OCI-LY1 (cell line): Measurements from ENCODE around the gene VEGFA.

Experiments
- H2AFZ ChIP-seq: fragments of 200-600 bp; sonication (generic), shearing (Covaris generic); 2 replicates; pipeline ENCODE4 v1.6.0; 2014; ENCODE audit warnings: antibody characterized with exemption, mild to moderate bottlenecking, low read length
- H3F3A ChIP-seq: fragments of 200-600 bp; sonication (generic), shearing (Covaris generic); 2 replicates; pipeline ENCODE4 v1.6.0; 2014; ENCODE audit warnings: mild to moderate bottlenecking, antibody characterized with exemption, low read length, moderate library complexity; ENCODE audit not compliant: insufficient read depth
- H3K27ac ChIP-seq: fragments of 200-600 bp; sonication (generic); 2 replicates; pipeline ENCODE4 v1.5.1; 2014; ENCODE audit warnings: low read length, mixed run types, mild to moderate bottlenecking, low read depth; ENCODE audit not compliant: poor library complexity, severe bottlenecking
- H3K27me3 ChIP-seq: fragments of 200-600 bp; sonication (generic); 2 replicates; pipeline ENCODE4 v1.6.0; 2014; ENCODE audit warnings: antibody characterized with exemption, mild to moderate bottlenecking, low read length, moderate library complexity; ENCODE audit not compliant: insufficient read depth
- H3K36me3 ChIP-seq: fragments of 200-600 bp; sonication (generic); 2 replicates; pipeline ENCODE4 v1.6.1; 2014; ENCODE audit warnings: mild to moderate bottlenecking, antibody characterized with exemption, low read length, moderate library complexity, mixed read lengths; ENCODE audit not compliant: insufficient read depth
- H3K4me1 ChIP-seq: fragments of 200-600 bp; sonication (generic); 2 replicates; pipeline ENCODE4 v1.5.1; 2014; ENCODE audit warnings: mild to moderate bottlenecking, low read length, moderate library complexity; ENCODE audit not compliant: insufficient read depth, severe bottlenecking
- H3K4me2 ChIP-seq: fragments of 200-600 bp; sonication (generic), shearing (Covaris generic); 2 replicates; pipeline ENCODE4 v1.6.1; 2014; ENCODE audit warnings: low read length
- H3K4me3 ChIP-seq: fragments of 200-600 bp; sonication (generic); 2 replicates; pipeline ENCODE4 v1.5.1; 2014; ENCODE audit warnings: low read length, low read depth, mild to moderate bottlenecking, mixed read lengths; ENCODE audit not compliant: poor library complexity, severe bottlenecking
- H3K79me2 ChIP-seq: fragments of 200-600 bp; shearing (Covaris generic); 2 replicates; pipeline ENCODE4 v1.6.1; 2016; ENCODE audit warnings: mixed run types, low read length, mixed read lengths; ENCODE audit not compliant: insufficient read depth
- H3K9ac ChIP-seq: fragments of 200-600 bp; sonication (generic), shearing (Covaris generic); 2 replicates; pipeline ENCODE4 v1.6.1; 2014; ENCODE audit warnings: mild to moderate bottlenecking, low read length, mixed read lengths
- H3K9me2 ChIP-seq: fragments of 200-600 bp; sonication (generic), shearing (Covaris generic); 2 replicates; pipeline ENCODE4 v1.6.1; 2014; ENCODE audit warnings: low read depth, mild to moderate bottlenecking, low read length, mixed read lengths
- H3K9me3 ChIP-seq: fragments of 200-600 bp; shearing (Covaris generic); 2 replicates; pipeline ENCODE4 v1.6.1; 2014; ENCODE audit warnings: low read length, mixed read lengths
- H4K20me1 ChIP-seq: fragments of 200-600 bp; sonication (generic), shearing (Covaris generic); 2 replicates; pipeline ENCODE4 v1.6.0; 2016; ENCODE audit warnings: mild to moderate bottlenecking, low read length; ENCODE audit not compliant: insufficient read depth
- CTCF ChIP-seq: fragments of 200-600 bp; sonication (generic), shearing (Covaris generic); IDR thresholded peaks from 2 replicates; pipeline ENCODE4 v1.5.1; 2017; ENCODE audit warnings: mild to moderate bottlenecking, antibody characterized with exemption, low read length, moderate library complexity, mixed read lengths
- EZH2 ChIP-seq: fragments of 200-600 bp; sonication (generic), shearing (Covaris generic); IDR thresholded peaks from 2 replicates; pipeline ENCODE4 v1.8.0; 2017; ENCODE audit warnings: borderline replicate concordance, mixed run types, mild to moderate bottlenecking, antibody characterized with exemption, low read length, moderate library complexity, mixed read lengths

VEGFA gene

GRCh38 chr6:43762966-43763695, 6.9 kb upstream of the VEGFA start:
- Histone ChIP-seq H3K27ac (no peak overlapping the region), H4K20me1 (no peaks in the 10 kb centered on the region), H3K4me3 (no peak overlapping the region), H3F3A (no peaks in the 10 kb centered on the region), H3K9me2 (no peaks in the 10 kb centered on the region), H3K9me3 (no peaks in the 10 kb centered on the region), H2AFZ (no peak overlapping the region), H3K4me1 (no peaks in the 10 kb centered on the region), H3K36me3 (no peaks in the 10 kb centered on the region), H3K4me2 (no peak overlapping the region), H3K27me3 (no peaks in the 10 kb centered on the region), H3K79me2 (no peaks in the 10 kb centered on the region), H3K9ac (no peak overlapping the region)
- no peak for TF ChIP-seq EZH2
- TF ChIP-seq CTCF, result no peak

- no peaks in the 10 kb centered on the region for H4K20me1 ChIP-seq
- H3F3A ChIP-seq, result no peaks in the 10 kb centered on the region
- H2AFZ ChIP-seq, result no peak overlapping the region
- H3K4me2 ChIP-seq, result no peak overlapping the region
- H3K27me3 ChIP-seq, result no peaks in the 10 kb centered on the region
- TF ChIP-seq EZH2 (no peak), CTCF (no peak)
- H3K79me2 ChIP-seq, result no peaks in the 10 kb centered on the region
- H3K27ac ChIP-seq, result no peak overlapping the region
- no peaks in the 10 kb centered on the region for H3K4me1 ChIP-seq
- no peaks in the 10 kb centered on the region for H3K9me3 ChIP-seq
- H3K36me3 ChIP-seq, result no peaks in the 10 kb centered on the region
- no peak overlapping the region for H3K4me3 ChIP-seq
- no peaks in the 10 kb centered on the region for H3K9me2 ChIP-seq
- H3K9ac ChIP-seq, result no peak overlapping the region
Observed at GRCh38 chr6:43763812-43764522, 6.0 kb upstream of the VEGFA start.

- H3K4me1 ChIP-seq, result peaks cover 3% of the 10 kb centered on the region
- no peak overlapping the region for H3K4me2 ChIP-seq
- no peaks in the 10 kb centered on the region for H3K36me3 ChIP-seq
- H3K27ac ChIP-seq, result no peak overlapping the region
- H3K9ac ChIP-seq, result no peak overlapping the region
- H3K9me3 ChIP-seq, result no peaks in the 10 kb centered on the region
- no peak overlapping the region for H3K4me3 ChIP-seq
- H3K9me2 ChIP-seq, result no peaks in the 10 kb centered on the region
- H2AFZ ChIP-seq, result no peak overlapping the region
- H3F3A ChIP-seq, result no peaks in the 10 kb centered on the region
- TF ChIP-seq CTCF (no peak), EZH2 (no peak)
- H3K79me2 ChIP-seq, result no peaks in the 10 kb centered on the region
- H4K20me1 ChIP-seq, result no peaks in the 10 kb centered on the region
- no peaks in the 10 kb centered on the region for H3K27me3 ChIP-seq
Observed at GRCh38 chr6:43764772-43765171, 5.2 kb upstream of the VEGFA start.
